Neural cell (in vitro differentiated cells): ENCODE measurements around the gene PTGR3. TPM values are rescaled to one million over a fixed set of nuclear protein-coding genes. Genes with fewer than 3 reads are reported as not detected.

Experiments used
- H2AFZ ChIP-seq: fragments of 200-600, 300-800 bp; sonication (generic), shearing (Covaris generic); 2 replicates; pipeline ENCODE4 v1.6.0; 2014; ENCODE audit warnings: low read depth, mild to moderate bottlenecking, antibody characterized with exemption, low read length, moderate library complexity
- H3F3A ChIP-seq: fragments of 200-600 bp; shearing (Covaris generic); 2 replicates; pipeline ENCODE4 v1.6.1; 2016; ENCODE audit warnings: mild to moderate bottlenecking, moderate library complexity, mixed read lengths, antibody characterized with exemption, low read length; ENCODE audit not compliant: insufficient read depth, poor library complexity, severe bottlenecking
- H3K27ac ChIP-seq: fragments of 200-600, 300-800 bp; sonication (generic), shearing (Covaris generic); 2 replicates; pipeline ENCODE4 v1.5.1; 2014; ENCODE audit warnings: mild to moderate bottlenecking, low read length, moderate library complexity
- H3K27me3 ChIP-seq: fragments of 300-800, 200-600 bp; sonication (generic), shearing (Covaris generic); 2 replicates; pipeline ENCODE4 v1.6.0; 2014; ENCODE audit warnings: mild to moderate bottlenecking, low read depth, low read length, moderate library complexity; ENCODE audit not compliant: insufficient read depth
- H3K36me3 ChIP-seq: fragments of 300-800, 200-600 bp; sonication (generic), shearing (Covaris generic); 2 replicates; pipeline ENCODE4 v1.5.1; 2014; ENCODE audit warnings: mild to moderate bottlenecking, antibody characterized with exemption, low read length, moderate library complexity; ENCODE audit not compliant: insufficient read depth
- H3K4me2 ChIP-seq: fragments of 300-800, 200-600 bp; sonication (generic), shearing (Covaris generic); 2 replicates; pipeline ENCODE4 v1.6.0; 2014; ENCODE audit warnings: mild to moderate bottlenecking, low read length
- H3K4me3 ChIP-seq: fragments of 300-800, 200-600 bp; sonication (generic), shearing (Covaris generic); 2 replicates; pipeline ENCODE4 v1.5.1; 2014; ENCODE audit warnings: mild to moderate bottlenecking, low read length, moderate library complexity
- H3K79me2 ChIP-seq: fragments of 200-600 bp; shearing (Covaris generic); replicated peaks from 2 replicates; pipeline ENCODE4 v1.6.0; 2014; ENCODE audit warnings: mild to moderate bottlenecking, low read length, moderate library complexity; ENCODE audit not compliant: insufficient read depth
- H3K9ac ChIP-seq: fragments of 300-800, 200-600 bp; sonication (generic), shearing (Covaris generic); 2 replicates; pipeline ENCODE4 v1.6.1; 2016; ENCODE audit warnings: mild to moderate bottlenecking, low read length, mixed read lengths
- H3K9me2 ChIP-seq: fragments of 200-600 bp; shearing (Covaris generic); 2 replicates; pipeline ENCODE4 v1.6.1; 2016; ENCODE audit warnings: mild to moderate bottlenecking, low read length, mixed read lengths; ENCODE audit not compliant: insufficient read depth
- H3K9me3 ChIP-seq: fragments of 200-600, 300-800 bp; sonication (generic), shearing (Covaris generic); 2 replicates; pipeline ENCODE4 v1.6.1; 2016; ENCODE audit warnings: mild to moderate bottlenecking, mixed run types, low read length, moderate library complexity, mixed read lengths
- H4K20me1 ChIP-seq: fragments of 200-600 bp; shearing (Covaris generic); 2 replicates; pipeline ENCODE4 v1.6.1; 2016; ENCODE audit warnings: mild to moderate bottlenecking, mixed run types; ENCODE audit not compliant: insufficient read depth
- EP300 ChIP-seq: fragments of 450-650 bp; conservative IDR thresholded peaks from 2 replicates; pipeline ENCODE4 v1.6.1; 2014; ENCODE audit warnings: antibody characterized with exemption, mild to moderate bottlenecking, moderate library complexity; ENCODE audit not compliant: poor library complexity, severe bottlenecking
- EZH2 ChIP-seq: fragments of 200-600, 300-800 bp; shearing (Covaris generic), sonication (generic); IDR thresholded peaks from 2 replicates; pipeline ENCODE4 v1.6.1; 2014; ENCODE audit warnings: antibody characterized with exemption, low read length, borderline replicate concordance, mild to moderate bottlenecking; ENCODE audit not compliant: insufficient read depth, poor library complexity, severe bottlenecking
- MXI1 ChIP-seq: fragments of 450-650 bp; conservative IDR thresholded peaks from 2 replicates; pipeline ENCODE4 v1.6.1; 2014; ENCODE audit warnings: antibody characterized with exemption, mild to moderate bottlenecking; ENCODE audit not compliant: poor library complexity, severe bottlenecking
- POLR2AphosphoS5 ChIP-seq: IDR thresholded peaks from 2 replicates; pipeline ENCODE4 v1.6.1; 2012
- RAD21 ChIP-seq: fragments of 450-650 bp; conservative IDR thresholded peaks from 2 replicates; pipeline ENCODE4 v1.6.1; 2014; ENCODE audit warnings: antibody characterized with exemption, mild to moderate bottlenecking, moderate library complexity
- SMC3 ChIP-seq: fragments of 450-650 bp; conservative IDR thresholded peaks from 2 replicates; pipeline ENCODE4 v1.6.1; 2014; ENCODE audit warnings: antibody characterized with exemption, mild to moderate bottlenecking, moderate library complexity; ENCODE audit not compliant: poor library complexity
- TAF1 ChIP-seq: IDR thresholded peaks from 2 replicates; pipeline ENCODE4 v1.6.1; 2012; ENCODE audit warnings: low read depth
- polyA plus RNA-seq: library from polyadenylated mRNA; depleted of rRNA; stranded (reverse); fragments of >200 nt; gene quantifications from 2 replicates; pipeline ENCODE4 v1.2.3, GENCODE V29; 2014
- TF ChIP-seq, protein P1 (sequence below): IDR thresholded peaks from 2 replicates; pipeline ENCODE4 v1.6.1; 2012; ENCODE audit warnings: borderline replicate concordance
- TF ChIP-seq, protein P2 (sequence below): fragments of 450-650 bp; IDR thresholded peaks from 2 replicates; pipeline ENCODE4 v1.5.1; 2014; ENCODE audit warnings: antibody characterized with exemption, mild to moderate bottlenecking, moderate library complexity; ENCODE audit not compliant: poor library complexity, severe bottlenecking

The PTGR3 gene
- polyA plus RNA-seq, 1 donor from 2014 or later: 5.9 TPM

DNA sequence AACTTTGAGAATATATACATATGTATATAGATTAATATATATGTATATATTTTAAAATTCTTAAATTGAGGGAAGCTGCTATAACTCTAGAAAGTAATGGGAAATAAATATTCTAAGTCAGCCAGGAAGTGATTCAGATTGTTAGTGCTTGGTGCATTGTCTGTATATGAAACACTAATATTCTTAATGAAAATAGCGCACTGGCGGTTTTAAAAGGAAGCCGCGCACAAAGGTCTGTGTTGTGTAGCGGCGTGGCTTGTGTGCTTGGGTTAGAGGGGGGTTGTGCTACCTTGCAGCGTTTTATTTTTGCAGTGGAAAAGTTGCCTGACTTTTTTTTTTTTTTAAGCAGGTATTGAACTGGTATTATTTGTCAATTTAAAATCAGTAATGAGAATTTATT is 13.0 kb upstream of the PTGR3 start:
- H4K20me1 ChIP-seq: no peaks in the 10 kb centered on the region

DNA sequence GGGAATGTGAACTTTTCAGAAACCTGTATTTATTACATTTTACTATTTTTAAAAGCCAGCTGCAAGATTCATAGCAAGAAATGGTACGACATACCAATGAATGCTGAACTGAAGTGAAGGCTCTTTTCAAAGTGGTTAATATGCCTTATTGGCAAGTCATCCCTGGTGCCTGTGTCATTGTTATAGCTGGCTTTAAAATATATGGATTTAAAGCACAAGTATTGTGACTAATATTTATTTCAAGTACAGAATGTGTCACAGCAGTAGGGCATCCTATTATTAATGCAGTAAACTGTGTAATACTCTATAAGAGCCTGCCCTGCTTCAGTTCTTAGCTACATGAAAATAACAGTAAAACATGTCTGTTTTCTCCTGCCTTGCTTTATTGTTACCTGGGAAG is 12.5 kb upstream of the PTGR3 start:
- Histone ChIP-seq H3K79me2 (no peaks in the 10 kb centered on the region), H3K27me3 (no peaks in the 10 kb centered on the region), H3K27ac (no peak overlapping the region)

More for the DNA sequence above, 13.0 kb upstream of the PTGR3 start:
- TF ChIP-seq, protein P1, sequence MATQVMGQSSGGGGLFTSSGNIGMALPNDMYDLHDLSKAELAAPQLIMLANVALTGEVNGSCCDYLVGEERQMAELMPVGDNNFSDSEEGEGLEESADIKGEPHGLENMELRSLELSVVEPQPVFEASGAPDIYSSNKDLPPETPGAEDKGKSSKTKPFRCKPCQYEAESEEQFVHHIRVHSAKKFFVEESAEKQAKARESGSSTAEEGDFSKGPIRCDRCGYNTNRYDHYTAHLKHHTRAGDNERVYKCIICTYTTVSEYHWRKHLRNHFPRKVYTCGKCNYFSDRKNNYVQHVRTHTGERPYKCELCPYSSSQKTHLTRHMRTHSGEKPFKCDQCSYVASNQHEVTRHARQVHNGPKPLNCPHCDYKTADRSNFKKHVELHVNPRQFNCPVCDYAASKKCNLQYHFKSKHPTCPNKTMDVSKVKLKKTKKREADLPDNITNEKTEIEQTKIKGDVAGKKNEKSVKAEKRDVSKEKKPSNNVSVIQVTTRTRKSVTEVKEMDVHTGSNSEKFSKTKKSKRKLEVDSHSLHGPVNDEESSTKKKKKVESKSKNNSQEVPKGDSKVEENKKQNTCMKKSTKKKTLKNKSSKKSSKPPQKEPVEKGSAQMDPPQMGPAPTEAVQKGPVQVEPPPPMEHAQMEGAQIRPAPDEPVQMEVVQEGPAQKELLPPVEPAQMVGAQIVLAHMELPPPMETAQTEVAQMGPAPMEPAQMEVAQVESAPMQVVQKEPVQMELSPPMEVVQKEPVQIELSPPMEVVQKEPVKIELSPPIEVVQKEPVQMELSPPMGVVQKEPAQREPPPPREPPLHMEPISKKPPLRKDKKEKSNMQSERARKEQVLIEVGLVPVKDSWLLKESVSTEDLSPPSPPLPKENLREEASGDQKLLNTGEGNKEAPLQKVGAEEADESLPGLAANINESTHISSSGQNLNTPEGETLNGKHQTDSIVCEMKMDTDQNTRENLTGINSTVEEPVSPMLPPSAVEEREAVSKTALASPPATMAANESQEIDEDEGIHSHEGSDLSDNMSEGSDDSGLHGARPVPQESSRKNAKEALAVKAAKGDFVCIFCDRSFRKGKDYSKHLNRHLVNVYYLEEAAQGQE: no peak
- TF ChIP-seq POLR2AphosphoS5 (no peak), RAD21 (no peak), EZH2 (no peak), SMC3 (no peak), TAF1 (no peak), MXI1 (no peak), EP300 (no peak)
- TF ChIP-seq, protein P2, sequence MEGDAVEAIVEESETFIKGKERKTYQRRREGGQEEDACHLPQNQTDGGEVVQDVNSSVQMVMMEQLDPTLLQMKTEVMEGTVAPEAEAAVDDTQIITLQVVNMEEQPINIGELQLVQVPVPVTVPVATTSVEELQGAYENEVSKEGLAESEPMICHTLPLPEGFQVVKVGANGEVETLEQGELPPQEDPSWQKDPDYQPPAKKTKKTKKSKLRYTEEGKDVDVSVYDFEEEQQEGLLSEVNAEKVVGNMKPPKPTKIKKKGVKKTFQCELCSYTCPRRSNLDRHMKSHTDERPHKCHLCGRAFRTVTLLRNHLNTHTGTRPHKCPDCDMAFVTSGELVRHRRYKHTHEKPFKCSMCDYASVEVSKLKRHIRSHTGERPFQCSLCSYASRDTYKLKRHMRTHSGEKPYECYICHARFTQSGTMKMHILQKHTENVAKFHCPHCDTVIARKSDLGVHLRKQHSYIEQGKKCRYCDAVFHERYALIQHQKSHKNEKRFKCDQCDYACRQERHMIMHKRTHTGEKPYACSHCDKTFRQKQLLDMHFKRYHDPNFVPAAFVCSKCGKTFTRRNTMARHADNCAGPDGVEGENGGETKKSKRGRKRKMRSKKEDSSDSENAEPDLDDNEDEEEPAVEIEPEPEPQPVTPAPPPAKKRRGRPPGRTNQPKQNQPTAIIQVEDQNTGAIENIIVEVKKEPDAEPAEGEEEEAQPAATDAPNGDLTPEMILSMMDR: no peak
- Histone ChIP-seq H3K9ac (no peak overlapping the region), H2AFZ (no peak overlapping the region), H3K9me2 (no peaks in the 10 kb centered on the region), H3K27ac (no peak overlapping the region), H3K79me2 (no peaks in the 10 kb centered on the region), H3F3A (no peaks in the 10 kb centered on the region), H3K9me3 (no peaks in the 10 kb centered on the region), H3K36me3 (no peaks in the 10 kb centered on the region), H3K4me3 (no peak overlapping the region), H3K4me2 (no peak overlapping the region), H3K27me3 (no peaks in the 10 kb centered on the region)

More for the DNA sequence above, 12.5 kb upstream of the PTGR3 start:
- H3K9ac ChIP-seq: no peak overlapping the region
- H3K9me3 ChIP-seq: no peaks in the 10 kb centered on the region
- H3K4me3 ChIP-seq: no peak overlapping the region
- no peak overlapping the region for H2AFZ ChIP-seq
- no peaks in the 10 kb centered on the region for H4K20me1 ChIP-seq
- H3K9me2 ChIP-seq: no peaks in the 10 kb centered on the region
- no peaks in the 10 kb centered on the region for H3K36me3 ChIP-seq
- no peaks in the 10 kb centered on the region for H3F3A ChIP-seq
- TF ChIP-seq MXI1 (no peak), RAD21 (no peak), POLR2AphosphoS5 (no peak), TAF1 (no peak), EZH2 (no peak), EP300 (no peak), SMC3 (no peak)
- TF ChIP-seq, protein P1: no peak
- TF ChIP-seq, protein P2: no peak
- no peak overlapping the region for H3K4me2 ChIP-seq
